ENCODE measurements around the gene MGAT2. TPM values are rescaled to one million over a fixed set of nuclear protein-coding genes. Genes with fewer than 3 reads are reported as not detected.

The MGAT2 gene
- total and polyA plus RNA-seq, 9 of the 15 experiments (the other 6 are each of a cell fraction or from before 2014, with no cell fraction given) = 0.03 to 33.3 (median 24.6) TPM; not detected in 1

- TF ChIP-seq RNF219 (CRISPR knock-in tag; IDR thresholded peaks at IDR 0.05) = no peak
- TF ChIP-seq CBX5 (IDR thresholded peaks at IDR 0.05; ENCODE audit: borderline replicate concordance, low read depth) = no peak
- peak; percentile 51; the same call in 1 of the 2 replicates for TF ChIP-seq USF1 (CRISPR knock-in tag; IDR thresholded peaks at IDR 0.05)
- no peak; the same call in 1 of the 2 replicates for TF ChIP-seq MBD2 (IDR thresholded peaks at IDR 0.05; ENCODE audit: borderline replicate concordance, low read depth)
- no peak for TF ChIP-seq ZKSCAN3 (CRISPR knock-in tag; IDR thresholded peaks at IDR 0.05)
- no peak for TF ChIP-seq ZNF668 (CRISPR knock-in tag; IDR thresholded peaks at IDR 0.05)
- TF ChIP-seq ARID3B (CRISPR knock-in tag; IDR thresholded peaks at IDR 0.05; ENCODE audit: borderline replicate concordance) = no peak
- 0 out of 2 replicates have a peak, but pooled peaks have one; percentile 23 for TF ChIP-seq NR4A1 (CRISPR knock-in tag; IDR thresholded peaks at IDR 0.05)
- TF ChIP-seq NR4A1 (tag; IDR thresholded peaks at IDR 0.05) = no peak
- TF ChIP-seq PRPF4 (IDR thresholded peaks at IDR 0.05; ENCODE audit: insufficient read depth, low read depth, low read length, poor library complexity, severe bottlenecking) = peak; percentile 41
- no peak; the same call in 1 of the 2 replicates for TF ChIP-seq TARDBP (IDR thresholded peaks at IDR 0.05)
- TF ChIP-seq CBX3 (IDR thresholded peaks at IDR 0.05; ENCODE audit: borderline replicate concordance in 1 of 2, low read length in 2 of 2) = no peak
- peak; percentile 92 for TF ChIP-seq GABPA (tag; conservative IDR thresholded peaks at IDR 0.05; ENCODE audit: low read depth)
- no peak for TF ChIP-seq MTF1 (CRISPR knock-in tag; IDR thresholded peaks at IDR 0.05; ENCODE audit: borderline replicate concordance)
- no peak for TF ChIP-seq ESRRB (CRISPR knock-in tag; IDR thresholded peaks at IDR 0.05; ENCODE audit: borderline replicate concordance)
- TF ChIP-seq ZNF282 (CRISPR knock-in tag; IDR thresholded peaks at IDR 0.05) = no peak
- TF ChIP-seq ZC3H11A (IDR thresholded peaks at IDR 0.05; ENCODE audit: low read depth, low read length) = no peak
- no peak for TF ChIP-seq CEBPG (CRISPR knock-in tag; IDR thresholded peaks at IDR 0.05)
- no peak for TF ChIP-seq CEBPG (tag; conservative IDR thresholded peaks at IDR 0.05 in 1 of 2, IDR thresholded peaks at IDR 0.05 in 1 of 2)
- TF ChIP-seq TFAM (CRISPR knock-in tag; conservative IDR thresholded peaks at IDR 0.05) = no peak
- TF ChIP-seq XRCC4 (IDR thresholded peaks at IDR 0.05; ENCODE audit: extremely low read depth, insufficient read depth, insufficient read length) = no peak
- TF ChIP-seq HINFP (tag; conservative IDR thresholded peaks at IDR 0.05; ENCODE audit: low read depth) = no peak
- no peak; the same call in 1 of the 2 replicates for TF ChIP-seq ZEB2 (IDR thresholded peaks at IDR 0.05)
These were observed 13.3 kb downstream of the MGAT2 start (continued) for GRCh38 chr14:49633640-49634546.

All from K562 (cell line).